HCT116 (cell line): ENCODE results near the gene CYB561D1.
"Not testable (repeated sequence)": the region's sequence is repeated elsewhere in the genome, so short reads cannot be mapped to it uniquely, and the experiment has no call there.

Source experiments
- CTCF ChIP-seq, 3 experiments: fragments of 200-600 bp in 1 of 3; sonication (generic) in 1 of 3; IDR thresholded peaks in 2 of 3; conservative IDR thresholded peaks in 1 of 3; 2 replicates each; pipeline ENCODE4 v1.5.1; 2012 to 2017; ENCODE audit warnings: low read depth in 2 of 3, low read length in 2 of 3, antibody characterized with exemption in 1 of 3, borderline replicate concordance in 1 of 3, control low read depth in 1 of 3, mild to moderate bottlenecking in 1 of 3, mixed read lengths in 1 of 3, mixed run types in 1 of 3, moderate library complexity in 1 of 3; ENCODE audit not compliant: insufficient read depth in 1 of 3
- POLR2AphosphoS5 ChIP-seq: IDR thresholded peaks from 2 replicates; pipeline ENCODE4 v1.6.1; 2011; ENCODE audit warnings: mild to moderate bottlenecking, low read depth, low read length, moderate library complexity
- YY1 ChIP-seq: IDR thresholded peaks from 2 replicates; pipeline ENCODE4 v1.6.1; 2011; ENCODE audit warnings: low read length, low read depth, moderate library complexity, mild to moderate bottlenecking; ENCODE audit not compliant: insufficient replicate concordance; ENCODE audit errors: extremely low read depth

GRCh38 chr1:109473284-109474057 lies 20.4 kb upstream of the CYB561D1 start:
- not testable (repeated sequence) for TF ChIP-seq CTCF (IDR thresholded peaks at IDR 0.05 in 2 of 3, conservative IDR thresholded peaks at IDR 0.05 in 1 of 3; ENCODE audit: borderline replicate concordance in 1 of 3, insufficient read depth in 1 of 3, low read depth in 2 of 3, low read length in 2 of 3); POLR2AphosphoS5; YY1
